ENCODE measurements around the gene DLGAP1.

DLGAP1 gene

DNA sequence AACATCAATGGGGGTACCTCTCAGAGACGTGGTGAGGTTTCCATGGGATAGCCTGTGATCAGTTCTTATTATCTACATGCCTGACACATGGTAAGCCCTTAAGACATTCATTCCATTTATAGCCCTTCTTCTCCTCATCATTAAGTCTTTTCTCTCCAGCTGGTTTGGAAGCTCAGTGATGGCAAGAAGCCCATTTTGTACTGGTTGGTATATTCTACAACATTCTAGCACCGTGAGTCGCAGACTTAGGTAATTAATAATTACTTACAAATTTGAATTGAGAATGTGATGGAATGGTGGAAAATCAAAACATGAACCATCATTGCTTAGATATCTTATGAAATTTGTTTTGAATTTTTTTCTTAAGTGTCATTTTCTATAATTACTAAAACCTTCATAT, 472.6 kb downstream of the DLGAP1 start:
- Histone ChIP-seq H3K27me3 (ENCODE audit: control insufficient read depth, insufficient read depth, low read length) (no peaks in the 10 kb centered on the region), H3K4me1 (ENCODE audit: control insufficient read depth, insufficient read depth, low read length) (peaks cover 21% of the 10 kb centered on the region), H3K4me2 (ENCODE audit: low read length) (no peak overlapping the region), H3K36me3 (ENCODE audit: insufficient read depth, low read length) (no peaks in the 10 kb centered on the region), H3K4me3 (ENCODE audit: low read length) (no peak overlapping the region), H3K9ac (ENCODE audit: low read depth, low read length) (no peak overlapping the region), H3K9me3 (replicated peaks; ENCODE audit: low read length) (no peaks in the 10 kb centered on the region)

DNA sequence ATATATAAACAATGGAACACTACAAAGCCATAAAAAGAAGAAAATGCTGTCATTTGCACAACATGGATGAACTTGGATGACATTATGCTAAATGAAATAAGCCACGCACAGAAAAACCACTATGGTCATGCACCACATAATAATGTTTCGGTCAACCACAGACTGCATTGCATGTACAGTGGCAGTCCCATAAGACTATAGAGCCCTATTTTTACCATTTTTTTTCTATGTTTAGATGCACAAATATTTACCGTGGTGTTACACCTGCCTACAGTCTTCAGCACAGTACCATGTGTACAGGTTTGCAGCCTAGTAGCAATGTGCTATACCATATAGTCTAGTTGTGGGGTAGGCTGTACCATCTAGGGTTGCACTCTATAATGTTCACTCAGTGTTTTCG, 476.1 kb downstream of the DLGAP1 start:
- H3K9me3 ChIP-seq (replicated peaks; ENCODE audit: low read length) = no peaks in the 10 kb centered on the region

DNA sequence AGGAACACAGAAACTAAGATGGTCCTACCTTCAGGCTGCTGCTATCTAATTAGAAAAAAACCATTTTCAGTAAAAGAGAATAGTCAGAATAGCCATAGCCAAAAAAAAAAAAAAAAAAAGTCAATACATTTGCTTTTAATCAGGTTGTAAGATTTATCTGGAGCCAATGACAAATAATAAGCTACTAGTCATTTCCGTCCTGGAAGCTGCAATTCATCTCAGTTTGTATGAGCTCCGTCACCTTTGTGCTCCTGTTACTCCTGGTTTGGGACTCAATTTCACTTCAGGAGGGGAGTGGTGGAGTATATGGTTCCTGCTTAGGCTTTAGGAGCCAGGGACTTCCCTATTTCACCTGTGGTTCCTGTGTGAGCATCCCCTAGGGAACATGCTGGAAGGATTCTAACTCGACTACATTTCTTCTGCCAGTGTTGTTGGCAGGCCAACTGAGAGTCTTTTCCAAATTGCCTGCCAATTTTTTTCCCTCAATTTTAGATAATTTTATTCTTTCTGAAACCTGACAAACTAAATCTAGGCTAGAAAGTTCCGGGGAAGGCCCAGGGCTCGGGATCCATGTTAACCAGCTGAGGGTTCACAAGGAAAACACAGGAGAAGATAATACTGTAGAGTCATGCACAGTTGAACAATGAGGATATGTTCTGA, 481.8 kb downstream of the DLGAP1 start:
- no peak overlapping the region for H3K4me3 ChIP-seq (ENCODE audit: low read length)
- no peaks in the 10 kb centered on the region for H3K4me1 ChIP-seq (ENCODE audit: control insufficient read depth, insufficient read depth, low read length)
- no peak overlapping the region for H3K4me2 ChIP-seq (ENCODE audit: low read length)
- no peak overlapping the region for H3K9ac ChIP-seq (ENCODE audit: low read depth, low read length)
- no peaks in the 10 kb centered on the region for H3K27me3 ChIP-seq (ENCODE audit: control insufficient read depth, insufficient read depth, low read length)
- H3K36me3 ChIP-seq (ENCODE audit: insufficient read depth, low read length) = no peaks in the 10 kb centered on the region
- no peaks in the 10 kb centered on the region for H3K9me3 ChIP-seq (replicated peaks; ENCODE audit: low read length)

More for the DNA sequence above, 476.1 kb downstream of the DLGAP1 start:
- Histone ChIP-seq H3K4me2 (ENCODE audit: low read length) (no peak overlapping the region), H3K4me3 (ENCODE audit: low read length) (no peak overlapping the region), H3K4me1 (ENCODE audit: control insufficient read depth, insufficient read depth, low read length) (peaks cover 6% of the 10 kb centered on the region), H3K27me3 (ENCODE audit: control insufficient read depth, insufficient read depth, low read length) (no peaks in the 10 kb centered on the region), H3K36me3 (ENCODE audit: insufficient read depth, low read length) (no peaks in the 10 kb centered on the region), H3K9ac (ENCODE audit: low read depth, low read length) (no peak overlapping the region)

DNA sequence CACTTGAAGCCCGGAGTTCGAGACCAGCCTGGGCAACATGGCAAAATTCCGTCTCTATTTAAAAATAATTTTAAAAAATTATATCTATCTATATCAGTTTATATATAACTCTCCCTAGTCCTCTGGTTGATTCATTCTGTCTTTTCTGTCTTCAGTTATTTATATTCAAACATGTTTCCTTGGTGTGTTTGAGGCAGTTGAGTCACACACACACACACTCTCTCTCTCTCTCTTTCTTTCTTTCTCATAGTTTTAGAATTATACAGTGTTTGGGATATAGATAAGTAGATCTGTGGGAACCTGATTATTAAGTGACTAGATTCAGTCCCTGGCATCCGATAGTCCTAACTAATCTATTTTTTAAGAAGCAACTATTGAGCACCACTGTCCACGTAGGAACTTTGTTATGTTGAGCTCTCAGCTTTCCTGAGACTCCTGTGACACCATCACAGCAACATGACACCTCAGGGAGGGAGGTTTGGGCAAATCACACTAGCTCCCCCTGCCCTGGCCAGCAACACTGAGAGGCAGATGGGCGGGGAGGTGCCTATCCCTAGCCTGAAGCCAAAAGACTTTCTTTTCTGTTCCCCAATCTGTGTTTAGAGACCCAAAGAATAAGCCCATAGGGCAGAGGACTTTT, 482.7 kb downstream of the DLGAP1 start:
- H3K36me3 ChIP-seq (ENCODE audit: insufficient read depth, low read length) = no peaks in the 10 kb centered on the region
- no peak overlapping the region for H3K9ac ChIP-seq (ENCODE audit: low read depth, low read length)
- no peaks in the 10 kb centered on the region for H3K27me3 ChIP-seq (ENCODE audit: control insufficient read depth, insufficient read depth, low read length)
- H3K4me3 ChIP-seq (ENCODE audit: low read length) = no peak overlapping the region
- H3K9me3 ChIP-seq (replicated peaks; ENCODE audit: low read length) = no peaks in the 10 kb centered on the region
- no peak overlapping the region for H3K4me2 ChIP-seq (ENCODE audit: low read length)
- H3K4me1 ChIP-seq (ENCODE audit: control insufficient read depth, insufficient read depth, low read length) = peaks cover 3% of the 10 kb centered on the region

DNA sequence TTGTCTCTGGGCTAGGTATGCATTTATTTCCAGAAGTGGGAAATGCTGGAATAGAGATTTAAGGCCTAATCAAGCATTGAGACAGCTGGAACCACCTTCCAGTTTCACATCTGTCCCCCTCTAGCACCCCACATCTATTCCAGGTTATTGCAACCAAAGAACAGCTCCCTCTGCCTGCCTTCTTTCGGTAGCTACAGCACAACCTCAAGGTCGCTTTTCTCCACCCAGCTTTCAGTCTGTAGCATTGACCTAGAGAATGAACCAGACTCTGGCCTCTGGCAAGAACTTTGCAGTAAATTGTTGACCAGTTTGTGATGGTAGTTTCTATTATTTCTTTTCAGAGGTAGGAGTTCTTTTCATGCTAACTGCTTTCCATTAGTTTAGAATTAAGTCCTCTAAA, 484.2 kb downstream of the DLGAP1 start:
- Histone ChIP-seq H3K4me1 (ENCODE audit: control insufficient read depth, insufficient read depth, low read length) (peaks cover 11% of the 10 kb centered on the region), H3K27me3 (ENCODE audit: control insufficient read depth, insufficient read depth, low read length) (no peaks in the 10 kb centered on the region)

DNA sequence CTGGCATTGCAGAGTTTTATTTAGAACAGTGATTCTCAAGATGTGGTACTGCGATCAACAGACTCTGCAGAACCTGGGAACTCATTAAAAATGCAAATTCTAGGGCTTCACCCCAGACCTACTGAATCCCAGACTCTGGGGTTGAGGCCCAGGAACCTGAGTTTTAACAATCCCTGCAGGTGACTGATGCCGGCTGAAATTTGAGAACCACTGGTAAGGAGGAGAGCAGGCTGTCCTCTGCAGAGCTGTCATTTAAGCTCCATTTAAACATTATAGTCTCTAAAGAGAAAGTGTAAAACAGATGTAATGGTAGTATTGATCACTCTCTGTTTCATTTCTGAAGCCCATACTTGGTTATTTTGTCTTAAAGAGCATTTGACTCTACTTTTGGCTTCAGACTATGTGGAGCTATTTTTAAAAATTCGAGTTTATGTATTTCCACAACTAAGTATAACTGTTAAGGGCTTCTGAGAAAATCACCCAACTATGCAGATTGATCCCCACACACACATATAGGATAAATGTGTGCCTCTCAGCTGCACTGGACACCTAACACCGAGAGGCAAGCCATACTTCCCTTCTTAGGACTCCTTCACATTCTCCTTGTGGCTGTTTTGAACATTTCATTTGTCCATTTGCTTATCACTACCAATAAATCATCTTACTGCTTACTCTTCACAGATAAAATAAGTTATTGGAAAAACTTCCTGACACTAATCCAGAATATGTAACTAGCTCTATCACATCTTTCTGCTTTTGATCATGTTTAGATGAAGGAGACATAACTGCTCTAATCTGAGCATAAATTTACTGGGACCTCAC, 487.5 kb downstream of the DLGAP1 start:
- H3K4me2 ChIP-seq (ENCODE audit: low read length) = no peak overlapping the region
- H3K9ac ChIP-seq (ENCODE audit: low read depth, low read length) = no peak overlapping the region
- H3K9me3 ChIP-seq (replicated peaks; ENCODE audit: low read length) = no peaks in the 10 kb centered on the region
- H3K27me3 ChIP-seq (ENCODE audit: control insufficient read depth, insufficient read depth, low read length) = no peaks in the 10 kb centered on the region
- no peak overlapping the region for H3K4me3 ChIP-seq (ENCODE audit: low read length)
- H3K4me1 ChIP-seq (ENCODE audit: control insufficient read depth, insufficient read depth, low read length) = peaks cover 11% of the 10 kb centered on the region
- H3K36me3 ChIP-seq (ENCODE audit: insufficient read depth, low read length) = no peaks in the 10 kb centered on the region

More for the DNA sequence above, 484.2 kb downstream of the DLGAP1 start:
- no peaks in the 10 kb centered on the region for H3K9me3 ChIP-seq (replicated peaks; ENCODE audit: low read length)
- H3K4me2 ChIP-seq (ENCODE audit: low read length) = no peak overlapping the region
- no peak overlapping the region for H3K4me3 ChIP-seq (ENCODE audit: low read length)
- H3K9ac ChIP-seq (ENCODE audit: low read depth, low read length) = no peak overlapping the region
- no peaks in the 10 kb centered on the region for H3K36me3 ChIP-seq (ENCODE audit: insufficient read depth, low read length)

DNA sequence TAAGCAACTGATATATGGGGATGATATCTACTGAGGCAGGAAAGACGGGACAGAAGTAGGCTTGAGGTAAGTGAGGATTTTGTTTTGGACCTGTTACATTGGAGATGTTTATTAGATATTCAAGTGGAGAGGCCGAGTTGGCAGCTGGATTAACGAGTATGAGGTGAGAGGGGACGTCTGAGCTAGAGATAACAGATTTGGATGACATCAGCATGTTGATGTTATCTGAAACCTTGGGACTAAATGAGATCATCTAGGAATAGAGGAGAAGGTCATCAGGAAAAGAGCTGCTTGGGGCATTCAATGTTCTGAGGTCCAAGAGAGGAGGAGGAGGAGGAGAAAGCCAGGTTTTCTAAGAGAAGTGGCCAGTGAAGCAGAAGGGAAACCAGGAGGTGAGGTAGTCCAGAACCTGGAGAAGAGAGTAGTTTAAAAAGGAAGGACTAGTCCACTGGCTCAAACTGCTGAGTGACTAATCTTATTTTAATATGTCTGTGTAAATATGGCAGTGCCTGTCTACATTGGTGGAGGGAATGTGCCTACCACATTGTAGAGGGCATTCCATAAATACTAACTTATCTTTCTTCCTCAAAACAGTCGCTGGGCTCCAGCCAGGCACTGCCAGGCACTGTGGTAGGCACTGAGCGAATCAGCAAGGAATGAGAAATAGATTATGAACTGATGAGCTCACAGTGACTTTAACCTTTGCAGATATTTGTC, 488.3 kb downstream of the DLGAP1 start:
- Histone ChIP-seq H3K36me3 (ENCODE audit: insufficient read depth, low read length) (no peaks in the 10 kb centered on the region), H3K4me2 (ENCODE audit: low read length) (no peak overlapping the region), H3K9me3 (replicated peaks; ENCODE audit: low read length) (no peaks in the 10 kb centered on the region), H3K4me1 (ENCODE audit: control insufficient read depth, insufficient read depth, low read length) (peaks cover 11% of the 10 kb centered on the region), H3K27me3 (ENCODE audit: control insufficient read depth, insufficient read depth, low read length) (no peaks in the 10 kb centered on the region), H3K9ac (ENCODE audit: low read depth, low read length) (no peak overlapping the region), H3K4me3 (ENCODE audit: low read length) (no peak overlapping the region)

DNA sequence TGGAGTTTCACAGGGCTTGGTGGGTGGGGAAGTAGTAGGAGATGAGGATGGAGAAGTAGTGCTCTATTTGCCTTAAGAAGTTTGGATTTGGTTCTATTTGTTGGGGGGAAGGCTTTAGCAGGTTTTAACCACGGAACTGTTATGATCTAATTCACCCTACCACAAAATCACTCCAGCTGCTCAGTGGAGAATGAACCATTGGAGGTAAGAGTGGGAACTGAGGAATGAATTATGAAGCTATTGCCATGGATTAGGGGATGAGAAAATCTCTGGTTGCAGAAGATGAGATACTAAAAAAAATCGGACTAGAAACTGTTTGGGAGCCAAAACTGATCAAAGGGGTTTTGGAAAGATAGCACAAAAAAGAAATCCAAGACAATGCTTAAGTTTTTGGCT, 488.9 kb downstream of the DLGAP1 start:
- H3K9ac ChIP-seq (ENCODE audit: low read depth, low read length) = no peak overlapping the region
- H3K4me3 ChIP-seq (ENCODE audit: low read length) = no peak overlapping the region
- H3K4me1 ChIP-seq (ENCODE audit: control insufficient read depth, insufficient read depth, low read length) = peaks cover 11% of the 10 kb centered on the region
- no peak overlapping the region for H3K4me2 ChIP-seq (ENCODE audit: low read length)
- H3K36me3 ChIP-seq (ENCODE audit: insufficient read depth, low read length) = no peaks in the 10 kb centered on the region
- H3K27me3 ChIP-seq (ENCODE audit: control insufficient read depth, insufficient read depth, low read length) = no peaks in the 10 kb centered on the region
- no peaks in the 10 kb centered on the region for H3K9me3 ChIP-seq (replicated peaks; ENCODE audit: low read length)

DNA sequence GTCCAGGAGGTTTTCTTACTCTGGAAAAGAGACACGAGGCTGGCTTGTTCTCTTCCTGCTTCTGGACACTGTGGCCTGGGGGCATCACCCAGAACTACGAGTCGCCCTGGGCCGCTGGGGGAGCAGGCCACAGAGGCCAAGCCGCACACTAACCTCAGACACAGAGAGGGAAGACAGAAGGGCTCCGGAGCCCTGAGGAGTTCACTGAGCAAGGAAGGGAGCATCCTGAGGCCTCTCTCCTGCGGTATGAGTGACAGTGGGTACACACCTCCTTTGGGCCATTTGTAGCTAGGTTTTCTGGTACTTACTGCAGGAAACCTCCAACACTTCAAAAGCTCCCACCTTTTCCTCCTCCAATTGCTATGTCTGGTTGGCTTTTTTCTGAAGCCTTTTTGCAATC, 494.1 kb downstream of the DLGAP1 start:
- H3K36me3 ChIP-seq (ENCODE audit: insufficient read depth, low read length) = no peaks in the 10 kb centered on the region

DNA sequence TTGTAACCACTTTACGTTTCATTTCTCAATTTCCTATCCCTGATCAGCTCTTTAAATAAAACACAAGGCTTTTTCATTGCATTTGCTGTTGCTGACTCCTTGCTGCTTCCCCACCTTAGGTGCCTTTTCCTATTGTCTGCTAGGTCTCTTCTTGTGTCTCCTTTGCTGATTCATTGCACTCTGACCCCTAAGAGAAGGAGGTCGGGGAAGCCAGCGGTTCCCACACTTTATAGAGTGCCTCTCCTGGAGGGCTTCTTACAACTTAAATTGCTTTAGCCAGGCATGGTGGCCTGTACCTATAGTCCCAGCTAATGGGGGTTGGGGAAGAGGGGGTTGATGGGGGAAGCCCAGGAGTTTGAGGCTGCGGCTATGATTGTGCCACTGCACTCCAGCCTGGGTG, 495.0 kb downstream of the DLGAP1 start:
- Histone ChIP-seq H3K4me2 (ENCODE audit: low read length) (no peak overlapping the region), H3K36me3 (ENCODE audit: insufficient read depth, low read length) (no peaks in the 10 kb centered on the region)

More for the DNA sequence above, 494.1 kb downstream of the DLGAP1 start:
- no peak overlapping the region for H3K4me2 ChIP-seq (ENCODE audit: low read length)
- no peak overlapping the region for H3K9ac ChIP-seq (ENCODE audit: low read depth, low read length)
- H3K27me3 ChIP-seq (ENCODE audit: control insufficient read depth, insufficient read depth, low read length) = no peaks in the 10 kb centered on the region
- no peaks in the 10 kb centered on the region for H3K9me3 ChIP-seq (replicated peaks; ENCODE audit: low read length)
- H3K4me3 ChIP-seq (ENCODE audit: low read length) = no peak overlapping the region
- no peaks in the 10 kb centered on the region for H3K4me1 ChIP-seq (ENCODE audit: control insufficient read depth, insufficient read depth, low read length)

DNA sequence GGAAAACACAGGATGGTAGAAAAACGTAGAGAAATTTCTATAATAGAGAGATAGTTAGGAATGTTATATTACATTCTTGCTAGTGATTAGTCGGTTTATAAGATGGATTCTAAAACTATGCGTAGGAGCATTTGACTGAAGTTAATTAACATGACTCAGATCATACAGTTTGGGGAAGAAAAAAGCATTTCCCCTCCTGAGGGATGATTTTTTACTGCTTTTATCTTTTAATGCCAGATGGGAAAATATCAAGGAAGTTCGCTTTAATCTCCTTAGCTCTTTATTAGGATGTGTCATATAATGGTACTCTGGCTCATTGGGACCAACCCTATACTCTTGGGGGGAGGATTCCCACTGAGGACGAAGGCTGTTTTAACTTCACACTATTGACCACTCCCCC, 503.1 kb downstream of the DLGAP1 start:
- H3K4me2 ChIP-seq (ENCODE audit: low read length) = no peak overlapping the region
- no peaks in the 10 kb centered on the region for H3K4me1 ChIP-seq (ENCODE audit: control insufficient read depth, insufficient read depth, low read length)
- no peaks in the 10 kb centered on the region for H3K36me3 ChIP-seq (ENCODE audit: insufficient read depth, low read length)
- peaks cover 4% of the 10 kb centered on the region for H3K27me3 ChIP-seq (ENCODE audit: control insufficient read depth, insufficient read depth, low read length)
- H3K9ac ChIP-seq (ENCODE audit: low read depth, low read length) = no peak overlapping the region
- no peak overlapping the region for H3K4me3 ChIP-seq (ENCODE audit: low read length)
- no peaks in the 10 kb centered on the region for H3K9me3 ChIP-seq (replicated peaks; ENCODE audit: low read length)

More for the DNA sequence above, 495.0 kb downstream of the DLGAP1 start:
- H3K4me3 ChIP-seq (ENCODE audit: low read length) = no peak overlapping the region
- no peaks in the 10 kb centered on the region for H3K4me1 ChIP-seq (ENCODE audit: control insufficient read depth, insufficient read depth, low read length)
- no peaks in the 10 kb centered on the region for H3K27me3 ChIP-seq (ENCODE audit: control insufficient read depth, insufficient read depth, low read length)
- no peaks in the 10 kb centered on the region for H3K9me3 ChIP-seq (replicated peaks; ENCODE audit: low read length)
- no peak overlapping the region for H3K9ac ChIP-seq (ENCODE audit: low read depth, low read length)
